HG03521 (cell line): ENCODE measurements around the gene VPREB3.
"Not testable (repeated sequence)": the region's sequence is repeated elsewhere in the genome, so short reads cannot be mapped to it uniquely, and the experiment has no call there.

Source experiments
- ATAC-seq: cut with Tn5 transposase; IDR thresholded peaks from one replicate; pipeline ENCODE4 v1.9.1; 2021; ENCODE audit warnings: mild to moderate bottlenecking, moderate library complexity; ENCODE audit not compliant: unreplicated experiment

Gene VPREB3

GRCh38 chr22:23744485-23744884, 9.7 kb downstream of the VPREB3 start:
- ATAC-seq = no peak

GRCh38 chr22:23744001-23744400, 10.2 kb downstream of the VPREB3 start:
- ATAC-seq = no peak

- ATAC-seq = no peak
Measured at GRCh38 chr22:23743303-23743705, 10.9 kb downstream of the VPREB3 start.

GRCh38 chr22:23742505-23743264, 11.5 kb downstream of the VPREB3 start:
- no peak for ATAC-seq

- ATAC-seq = no peak
Measured at GRCh38 chr22:23737696-23738095, 16.5 kb downstream of the VPREB3 start.

GRCh38 chr22:23728108-23728507, 26.1 kb downstream of the VPREB3 start:
- ATAC-seq = not testable (repeated sequence)

GRCh38 chr22:23722724-23723123, 31.5 kb downstream of the VPREB3 start:
- ATAC-seq = no peak

- ATAC-seq = no peak
Measured at GRCh38 chr22:23722160-23722559, 32.1 kb downstream of the VPREB3 start.

- no peak for ATAC-seq
Measured at GRCh38 chr22:23720855-23721254, 33.4 kb downstream of the VPREB3 start.

GRCh38 chr22:23718371-23719165, 35.7 kb downstream of the VPREB3 start:
- no peak for ATAC-seq

GRCh38 chr22:23716811-23717801, 37.1 kb downstream of the VPREB3 start:
- peak; percentile 73 for ATAC-seq

GRCh38 chr22:23715806-23716375, 38.3 kb downstream of the VPREB3 start:
- ATAC-seq = no peak

- ATAC-seq = no peak
Measured at GRCh38 chr22:23714596-23715578, 39.3 kb downstream of the VPREB3 start.

GRCh38 chr22:23713696-23714595, 40.3 kb downstream of the VPREB3 start:
- no peak for ATAC-seq

GRCh38 chr22:23712256-23712655, 42.0 kb downstream of the VPREB3 start:
- ATAC-seq = no peak

- ATAC-seq = no peak
Measured at GRCh38 chr22:23709107-23709506, 45.1 kb downstream of the VPREB3 start.

- no peak for ATAC-seq
Measured at GRCh38 chr22:23708270-23708669, 46.0 kb downstream of the VPREB3 start.

GRCh38 chr22:23705358-23705757, 48.9 kb downstream of the VPREB3 start:
- ATAC-seq = no peak
